LNCaP clone FGC (cell line): ENCODE data around the gene ACAP2.

Experiments used
- DNase-seq: peaks from one replicate; pipeline ENCODE4 v3.0.0-alpha.2; 2011; ENCODE audit warnings: low read depth
- H3K4me3 ChIP-seq: 2 replicates; pipeline ENCODE4 v1.5.1; 2011; ENCODE audit warnings: mild to moderate bottlenecking, low read depth, low read length, control low read depth
- CTCF ChIP-seq: IDR thresholded peaks from 2 replicates; pipeline ENCODE4 v1.5.1; 2012; ENCODE audit warnings: mild to moderate bottlenecking; ENCODE audit not compliant: control insufficient read depth, insufficient read depth; ENCODE audit errors: extremely low read depth

The ACAP2 gene

GRCh38 chr3:195348426-195349115 is 94.2 kb downstream of the ACAP2 start:
- DNase-seq, result no peak
- no peak overlapping the region for H3K4me3 ChIP-seq
- TF ChIP-seq CTCF, result no peak

- no peak overlapping the region for H3K4me3 ChIP-seq
- no peak for DNase-seq
- TF ChIP-seq CTCF, result no peak
Measured at GRCh38 chr3:195337747-195338146, 105.1 kb downstream of the ACAP2 start.

DNA sequence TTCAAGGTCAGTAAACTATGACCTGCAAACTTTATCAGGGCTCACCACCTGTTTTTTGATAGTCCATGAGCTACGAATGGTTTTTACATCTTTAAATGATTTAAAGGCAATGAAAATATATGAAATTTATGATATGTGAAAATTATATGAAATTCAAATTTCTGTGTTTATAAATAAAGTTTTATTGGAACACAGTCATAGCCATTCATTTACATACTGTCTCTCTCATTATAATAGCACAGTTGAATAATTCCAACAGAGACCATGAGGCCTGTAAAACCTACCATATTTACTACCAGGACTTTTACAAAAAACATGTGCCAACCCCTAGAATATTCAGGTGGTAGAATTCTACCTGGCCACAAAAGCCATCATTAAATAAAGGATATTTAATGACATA is 107.9 kb downstream of the ACAP2 start:
- no peak overlapping the region for H3K4me3 ChIP-seq
- TF ChIP-seq CTCF, result no peak

GRCh38 chr3:195319060-195319459 is 123.8 kb downstream of the ACAP2 start:
- no peak overlapping the region for H3K4me3 ChIP-seq
- no peak for TF ChIP-seq CTCF
- DNase-seq, result no peak

More for the DNA sequence above, 107.9 kb downstream of the ACAP2 start:
- no peak for DNase-seq

- DNase-seq, result no peak
- no peak overlapping the region for H3K4me3 ChIP-seq
- TF ChIP-seq CTCF, result no peak
Measured at GRCh38 chr3:195312714-195313113, 130.1 kb downstream of the ACAP2 start.

GRCh38 chr3:195307711-195308110 is 135.1 kb downstream of the ACAP2 start:
- no peak overlapping the region for H3K4me3 ChIP-seq
- no peak for TF ChIP-seq CTCF
- DNase-seq, result no peak

- DNase-seq, result no peak
- no peak overlapping the region for H3K4me3 ChIP-seq
- no peak for TF ChIP-seq CTCF
Measured at GRCh38 chr3:195306369-195306768, 136.5 kb downstream of the ACAP2 start.
